Sigmoid colon (tissue), 7 donors: ENCODE results near the gene BCAN. TPM values are rescaled to one million over a fixed set of nuclear protein-coding genes. Genes with fewer than 3 reads are reported as not detected.

ENCODE experiments used
- DNase-seq: peaks from one replicate; pipeline ENCODE4 v3.0.0-alpha.2; 2019
- H3K27ac ChIP-seq, 4 donors: fragments of 200-600 bp; sonication (generic); one replicate each; pipeline ENCODE4 v1.5.1; 2016 to 2019; ENCODE audit warnings: mild to moderate bottlenecking in 1 of 4
- H3K27me3 ChIP-seq, 3 donors: fragments of 200-600 bp; sonication (generic); one replicate each; pipeline ENCODE4 v1.5.1; 2019; ENCODE audit warnings: mild to moderate bottlenecking in 1 of 3
- H3K36me3 ChIP-seq, 4 donors: fragments of 200-600 bp; sonication (generic); one replicate each; pipeline ENCODE4 v1.5.1; 2016 to 2019
- H3K4me1 ChIP-seq, 4 donors: fragments of 200-600 bp; sonication (generic); one replicate each; pipeline ENCODE4 v1.5.1; 2017 to 2019
- H3K4me3 ChIP-seq, 4 donors: fragments of 200-600 bp; sonication (generic); one replicate each; pipeline ENCODE4 v1.5.1; 2017 to 2019; ENCODE audit warnings: mild to moderate bottlenecking in 2 of 4, moderate library complexity in 1 of 4
- H3K9me3 ChIP-seq, 4 donors: fragments of 200-600 bp in 3 of 4; sonication (generic) in 3 of 4; one replicate each; pipeline versions ENCODE4 v1.5.1 to v1.6.1; 2013 to 2019
- CTCF ChIP-seq, 4 experiments: fragments of 450-650 bp in 3 of 4; fragments of 200-600 bp in 1 of 4; IDR thresholded peaks; one replicate each; pipeline ENCODE4 v1.5.1; 2016 to 2019; ENCODE audit warnings: antibody characterized with exemption in 4 of 4, mild to moderate bottlenecking in 3 of 4, moderate library complexity in 2 of 4
- EP300 ChIP-seq, 4 donors: sonication (generic); formaldehyde crosslinking; IDR thresholded peaks; one replicate each; pipeline ENCODE4 v1.6.1; 2017; ENCODE audit warnings: antibody characterized with exemption in 4 of 4
- POLR2A ChIP-seq, 2 donors: fragments of 450-650 bp; IDR thresholded peaks; one replicate each; pipeline ENCODE4 v1.6.1; 2016; ENCODE audit warnings: antibody characterized with exemption in 2 of 2, mild to moderate bottlenecking in 2 of 2, moderate library complexity in 2 of 2
- POLR2AphosphoS5 ChIP-seq, 4 donors: sonication (generic); formaldehyde crosslinking; IDR thresholded peaks; one replicate each; pipeline ENCODE4 v1.6.1; 2017; ENCODE audit warnings: antibody characterized with exemption in 4 of 4
- WGBS, 2 donors: extraction: QIAGEN DNeasy Blood & Tissue Kit; methylation state at CpG; one replicate each; pipeline ENCODE4 v1.1.7; 2013; 5-methylcytosine and 5-hydroxymethylcytosine counted together
- intact Hi-C: fragments of 100-400 bp; cut with DNase I; formaldehyde crosslinking; loops from one replicate; pipeline ENCODE4 v1.15.1; 2023
- polyA plus RNA-seq, 3 donors: library from polyadenylated mRNA; stranded (reverse); fragments of 200-250 nt; gene quantifications; one replicate each; pipeline ENCODE4 v1.2.3, GENCODE V29; 2013
- total RNA-seq, 4 donors: library from RNA; depleted of rRNA; stranded (reverse); fragments of >200 nt; gene quantifications; one replicate each; pipeline ENCODE4 v1.1.0, GENCODE V29; 2016
- donor health status: healthy with polysubstance abuse.
- donor health status: Bipolar disorder and iron deficiency.
- donor health status: healthy.

Gene BCAN
- total and polyA plus RNA-seq, 7 donors = 0.12 to 2.9 (median 2.1) TPM; not detected in 3

GRCh38 chr1:156670791-156671190 is 28.9 kb downstream of the BCAN start:
- intact Hi-C loops = no loop called here
- WGBS, 2 donors = 63 to 87% methylated on average over 4 of the region's 4 CpGs
- Histone ChIP-seq H3K27me3 (peaks cover 0 to 1% (median 0%) of the 10 kb centered on the region in 3 donors), H3K9me3 (no peaks in the 10 kb centered on the region), H3K36me3 (no peaks in the 10 kb centered on the region), H3K4me3 (no peak overlapping the region), H3K4me1 (peaks cover 0 to 59% (median 49%) of the 10 kb centered on the region in 4 donors), H3K27ac (peak overlapping the region in 3 of 4 donors; percentile 79 to 86 (median 80))
- DNase-seq = no peak
- TF ChIP-seq POLR2A (IDR thresholded peaks at IDR 0.05) (no peak), POLR2AphosphoS5 (IDR thresholded peaks at IDR 0.05) (no peak), EP300 (IDR thresholded peaks at IDR 0.05) (no peak), CTCF (IDR thresholded peaks at IDR 0.05) (no peak)

GRCh38 chr1:156671804-156672203 is 29.9 kb downstream of the BCAN start:
- H3K36me3 ChIP-seq = no peaks in the 10 kb centered on the region
- H3K27me3 ChIP-seq = peaks cover 0 to 11% (median 7%) of the 10 kb centered on the region in 3 donors
- intact Hi-C loops = no loop called here
- no peak overlapping the region for H3K4me3 ChIP-seq
- no peak overlapping the region for H3K27ac ChIP-seq
- no peaks in the 10 kb centered on the region for H3K9me3 ChIP-seq
- 95% methylated on average over 2 of the region's 2 CpGs for WGBS, 2 donors
- TF ChIP-seq CTCF (IDR thresholded peaks at IDR 0.05) (no peak), POLR2A (IDR thresholded peaks at IDR 0.05) (no peak), POLR2AphosphoS5 (IDR thresholded peaks at IDR 0.05) (no peak), EP300 (IDR thresholded peaks at IDR 0.05) (no peak)
- no peak for DNase-seq
- H3K4me1 ChIP-seq = peaks cover 0 to 63% (median 51%) of the 10 kb centered on the region in 4 donors

GRCh38 chr1:156673387-156674121 is 31.6 kb downstream of the BCAN start:
- no peak for DNase-seq
- Histone ChIP-seq H3K4me3 (no peak overlapping the region), H3K36me3 (no peaks in the 10 kb centered on the region), H3K27ac (peak overlapping the region; percentile 33 to 79 (median 72)), H3K4me1 (peaks cover 0 to 58% (median 47%) of the 10 kb centered on the region in 4 donors), H3K9me3 (no peaks in the 10 kb centered on the region), H3K27me3 (peaks cover 5 to 25% (median 15%) of the 10 kb centered on the region in 3 donors)
- WGBS, 2 donors = 64 to 69% methylated on average over 8 of the region's 8 CpGs
- TF ChIP-seq CTCF (IDR thresholded peaks at IDR 0.05) = no peak
- TF ChIP-seq EP300 (IDR thresholded peaks at IDR 0.05) = no peak
- TF ChIP-seq POLR2AphosphoS5 (IDR thresholded peaks at IDR 0.05) = no peak
- TF ChIP-seq POLR2A (IDR thresholded peaks at IDR 0.05) = no peak
- intact Hi-C loops = no loop called here

GRCh38 chr1:156675210-156676113 is 33.5 kb downstream of the BCAN start:
- Histone ChIP-seq H3K36me3 (no peaks in the 10 kb centered on the region), H3K9me3 (no peaks in the 10 kb centered on the region), H3K4me1 (peaks cover 0 to 43% (median 33%) of the 10 kb centered on the region in 4 donors), H3K27ac (peak overlapping the region; percentile 42 to 79 (median 72)), H3K27me3 (peaks cover 5 to 38% (median 15%) of the 10 kb centered on the region in 3 donors), H3K4me3 (peak overlapping the region; percentile 10 to 53 (median 44))
- intact Hi-C loops = no loop called here
- 72 to 76% methylated on average over 18 of the region's 18 CpGs for WGBS, 2 donors
- no peak for TF ChIP-seq CTCF (IDR thresholded peaks at IDR 0.05)
- peak in 1 of 4 donors; percentile 28 for TF ChIP-seq POLR2AphosphoS5 (IDR thresholded peaks at IDR 0.05)
- no peak for DNase-seq
